Activated CD4-positive, alpha-beta T cell treated with anti-CD3 and anti-CD28 coated beads for 4 hours (primary cell): ENCODE results near the gene POLR3G.

Experiments
- DNase-seq, 2 donors: peaks; one replicate each; pipeline ENCODE4 v3.0.0-alpha.2; 2020

Gene POLR3G

DNA sequence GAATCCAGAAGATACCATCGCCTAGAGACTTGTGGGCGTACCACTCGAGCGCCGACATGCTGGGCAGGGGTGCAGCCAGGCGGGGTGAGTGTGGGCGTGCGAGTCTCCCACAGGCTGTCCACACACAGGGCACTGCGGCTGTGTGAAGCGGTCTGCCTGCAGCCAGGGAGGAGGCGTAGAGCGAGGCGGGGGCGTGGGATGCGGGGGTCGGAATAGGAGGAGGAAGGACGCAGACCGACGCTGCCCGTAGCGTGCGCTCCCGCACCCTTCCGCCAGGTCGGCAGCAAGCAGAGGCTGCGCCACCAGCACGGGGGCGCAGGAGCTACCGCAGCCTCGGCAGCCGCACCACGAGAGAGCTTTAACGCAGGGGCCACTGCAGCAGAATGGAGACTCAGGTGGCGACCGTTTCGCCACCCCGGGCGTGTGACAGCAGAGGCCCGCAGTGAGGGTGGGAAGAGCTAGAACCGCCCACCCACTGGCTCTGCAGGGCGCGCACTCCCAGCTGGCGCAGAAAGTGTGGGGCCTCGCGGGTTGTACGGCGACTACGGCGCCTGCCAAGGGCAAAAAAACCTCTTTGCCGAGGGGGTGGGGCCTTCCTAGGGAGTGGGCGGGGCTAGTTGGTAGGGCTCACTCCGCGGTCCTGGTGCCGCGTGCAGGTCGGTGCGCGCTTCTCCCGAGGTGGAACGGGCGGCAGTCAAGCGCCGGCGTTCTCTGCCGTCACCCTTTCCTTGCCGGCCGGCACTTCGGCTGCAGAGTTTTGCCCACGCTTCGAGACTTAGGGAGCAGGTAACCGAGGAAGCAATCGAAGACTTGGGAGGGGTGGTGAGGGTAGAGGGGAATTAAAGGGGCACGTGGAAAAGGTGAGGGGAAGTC lies at the start of gene POLR3G, which contains the start of gene MBLAC2:
Gene POLR3G, plus strand, starts transcription at position 630 of the 873 bp plus-strand sequence. CDS start 10,704 bp downstream, outside the sequence.
Gene MBLAC2, minus strand, starts transcription at position 537 of the 873 bp plus-strand sequence. Its CDS starts 479 bp downstream, at position 58.
- DNase-seq, result peak; percentile 93 to 94

DNA sequence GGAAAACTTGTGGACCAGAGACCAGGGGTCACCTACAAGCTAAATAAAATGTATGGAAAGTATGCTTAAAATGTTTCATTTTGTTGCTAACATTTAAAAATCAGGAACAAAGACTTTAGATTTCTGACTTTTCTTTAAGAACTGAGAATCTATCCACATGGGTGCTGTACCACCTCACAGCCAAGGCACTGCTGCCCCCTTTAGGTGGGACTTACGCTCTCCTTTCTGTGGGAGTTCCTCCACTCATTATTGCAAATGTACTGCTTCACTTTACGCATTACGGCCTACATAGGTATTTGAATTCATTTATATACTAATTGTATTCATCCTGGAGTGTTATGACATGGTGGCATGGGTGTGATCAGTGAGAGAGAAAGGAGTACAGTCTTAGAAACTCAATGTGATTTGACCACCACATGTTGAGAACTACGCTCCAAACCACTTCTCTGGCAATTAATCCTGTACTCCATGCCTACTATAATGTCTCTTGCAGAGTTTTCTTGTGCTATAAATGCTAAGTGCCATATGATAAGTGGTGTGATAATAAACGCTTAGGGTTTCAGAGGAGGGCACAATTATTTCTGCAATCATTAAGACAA lies 40.4 kb upstream of the POLR3G start:
- peak; percentile 26 to 44 for DNase-seq

- no peak for DNase-seq
Observed at GRCh38 chr5:90437663-90438062, 37.0 kb upstream of the POLR3G start.

DNA sequence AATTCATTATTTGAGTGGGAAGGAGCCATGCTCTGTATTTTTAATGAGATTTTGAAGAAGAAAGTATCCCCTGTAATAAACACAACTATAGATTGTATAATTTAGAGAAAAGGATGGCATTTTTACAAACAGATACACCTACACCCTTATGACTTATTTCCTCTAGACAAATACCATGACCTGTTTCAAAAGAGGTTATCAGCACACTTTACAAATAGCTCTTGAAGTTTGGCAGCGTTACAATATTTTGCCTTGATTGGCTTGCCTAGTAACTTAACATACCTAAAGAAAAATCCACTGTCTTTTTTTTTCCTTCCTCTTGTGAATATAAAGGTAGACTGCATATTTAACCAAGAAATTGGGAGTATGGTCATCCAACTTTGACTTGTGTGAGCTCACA lies 36.6 kb upstream of the POLR3G start:
- DNase-seq, result no peak

- DNase-seq, result no peak
Observed at GRCh38 chr5:90440644-90441043, 34.0 kb upstream of the POLR3G start.

GRCh38 chr5:90446961-90447360 lies 27.7 kb upstream of the POLR3G start:
- no peak for DNase-seq

- no peak for DNase-seq
Observed at GRCh38 chr5:90461288-90461687, 13.4 kb upstream of the POLR3G start.

GRCh38 chr5:90472783-90473395 lies 1.8 kb upstream of the POLR3G start:
- no peak for DNase-seq

DNA sequence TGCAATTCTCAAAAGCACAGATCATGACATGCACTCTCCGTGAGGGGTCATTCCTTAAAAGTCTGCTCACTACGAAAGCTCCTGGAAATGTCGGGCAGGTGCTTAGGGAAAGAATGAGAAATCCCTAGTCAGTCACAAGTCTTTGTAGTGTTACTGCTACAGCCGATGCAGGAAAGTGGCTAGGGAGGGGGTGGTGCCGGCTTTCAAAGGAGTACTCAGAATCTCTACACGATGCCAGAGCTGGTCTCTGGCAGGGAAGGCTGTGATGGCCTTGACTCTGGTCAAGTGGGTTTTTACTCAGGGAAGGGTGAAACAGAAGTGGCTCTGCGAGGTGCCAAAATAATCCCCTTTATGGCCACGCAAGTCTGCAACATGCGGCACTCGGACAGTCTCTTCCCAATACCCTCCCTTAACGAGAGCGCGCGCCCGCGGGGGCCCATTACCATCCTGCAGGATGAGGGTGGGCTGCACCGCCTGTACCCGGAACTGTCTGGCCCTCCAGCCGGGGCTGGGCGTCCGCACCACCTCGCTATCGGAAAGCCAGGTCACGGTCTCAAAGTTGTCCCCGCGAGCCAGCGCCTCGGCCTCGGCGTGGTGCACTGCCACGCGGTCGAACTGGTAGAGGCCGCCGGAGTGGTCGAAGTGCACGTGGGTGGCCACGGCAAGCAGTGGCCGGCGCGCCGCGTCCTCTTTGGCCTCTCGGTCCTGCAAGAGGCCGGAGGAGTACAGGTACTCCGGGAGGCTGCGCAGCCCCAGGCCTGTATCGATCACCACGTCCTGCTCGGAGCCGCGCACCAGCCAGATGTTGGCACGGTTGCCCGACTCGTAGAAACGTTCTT lies 1.0 kb upstream of the POLR3G start:
- DNase-seq, result peak; percentile 12 to 16

DNA sequence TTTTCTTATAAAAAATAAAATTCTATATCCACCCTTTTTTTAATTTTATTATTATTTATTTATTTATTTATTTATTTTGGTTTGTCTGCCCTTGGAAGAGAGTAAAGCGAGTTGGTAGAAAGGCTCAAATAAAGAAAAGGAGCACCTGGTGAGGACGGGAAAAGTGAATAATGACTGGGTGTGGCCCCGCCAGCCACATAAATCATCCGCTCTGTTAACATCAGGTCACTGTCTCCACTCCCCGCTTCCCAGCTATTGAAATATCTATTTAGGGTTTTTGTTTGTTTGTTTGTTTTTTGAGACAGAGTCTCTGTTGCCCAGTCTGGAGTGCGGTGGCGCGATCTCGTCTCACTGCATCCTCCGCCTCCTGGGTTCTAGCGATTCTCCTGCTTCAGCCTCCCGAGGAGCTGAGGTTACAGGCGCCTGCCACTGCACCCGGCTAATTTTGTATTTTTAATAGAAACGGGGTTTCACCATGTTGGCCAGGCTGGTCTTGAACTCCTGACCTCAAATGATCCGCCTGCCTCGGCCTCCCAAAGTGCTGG lies 844 bp downstream of the POLR3G start:
- no peak for DNase-seq

GRCh38 chr5:90476391-90476790 lies 1.7 kb downstream of the POLR3G start:
- DNase-seq, result no peak

GRCh38 chr5:90477073-90477472 lies 2.4 kb downstream of the POLR3G start:
- DNase-seq, result no peak

DNA sequence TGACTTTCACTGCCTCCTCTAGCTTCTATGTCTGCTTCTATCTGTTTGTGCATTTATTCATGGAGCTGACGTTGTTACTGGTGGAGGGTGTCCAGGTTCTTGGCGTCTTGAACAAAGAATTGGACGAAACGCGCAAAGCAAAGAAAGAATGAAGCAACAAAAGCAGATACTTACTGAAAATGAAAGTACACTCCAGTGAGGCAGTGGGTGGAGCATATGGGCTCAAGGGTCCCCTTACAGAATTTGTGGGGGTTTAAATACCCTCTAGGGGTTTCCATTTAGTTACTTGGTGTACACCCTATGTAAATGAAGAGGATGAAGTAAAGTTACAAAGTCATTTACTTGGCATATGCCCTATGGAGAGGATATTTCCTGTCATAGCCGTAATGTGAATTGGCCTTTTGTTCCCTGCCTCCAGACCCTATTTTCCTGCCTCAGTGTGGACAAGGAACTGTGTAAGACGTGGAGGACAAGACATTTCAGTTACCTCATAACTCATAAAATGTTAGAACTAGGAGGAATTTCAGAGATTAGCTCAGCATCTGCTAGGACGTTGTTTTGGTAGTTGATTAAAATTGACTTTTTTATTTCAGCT lies 3.1 kb downstream of the POLR3G start:
- no peak for DNase-seq

GRCh38 chr5:90479611-90480385 lies 5.1 kb downstream of the POLR3G start:
- no peak for DNase-seq

GRCh38 chr5:90480699-90481098 lies 6.0 kb downstream of the POLR3G start:
- DNase-seq, result no peak

- DNase-seq, result no peak
Observed at GRCh38 chr5:90483206-90483605, 8.5 kb downstream of the POLR3G start.

- no peak for DNase-seq
Observed at GRCh38 chr5:90484540-90484939, 9.9 kb downstream of the POLR3G start.

DNA sequence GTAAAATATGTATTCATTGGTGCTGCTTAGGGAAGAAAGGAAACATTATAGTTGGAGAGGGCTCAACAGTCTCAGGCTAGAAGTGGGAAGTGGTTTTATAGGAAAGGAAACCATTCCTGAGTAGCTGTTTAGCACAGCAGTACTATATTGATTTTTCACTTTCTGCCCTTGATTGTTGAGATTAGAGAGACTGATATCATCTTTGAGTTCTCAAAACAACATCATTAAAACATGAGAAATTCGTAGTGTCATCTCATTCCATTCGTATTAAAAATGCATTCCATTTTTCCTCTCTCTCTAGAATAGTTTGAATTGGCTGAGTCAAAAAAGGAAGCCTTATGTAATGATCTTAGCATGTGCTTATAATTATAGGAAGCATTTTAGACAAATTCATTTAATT lies 14.1 kb downstream of the POLR3G start:
- DNase-seq, result no peak

GRCh38 chr5:90494043-90494442 lies 19.4 kb downstream of the POLR3G start:
- no peak for DNase-seq

GRCh38 chr5:90495146-90495545 lies 20.5 kb downstream of the POLR3G start:
- DNase-seq, result no peak

GRCh38 chr5:90503596-90503995 lies 28.9 kb downstream of the POLR3G start:
- no peak for DNase-seq
